ENCODE measurements around the gene CCDC78. TPM values are rescaled to one million over a fixed set of nuclear protein-coding genes. Genes with fewer than 3 reads are reported as not detected.
A peak's percentile ranks its signal among the peaks of the same experiment; 100 is the strongest.

CCDC78 gene
- total and polyA plus RNA-seq, 2 of the 13 experiments (the other 11 are each of a cell fraction or from before 2014, with no cell fraction given), result 0.53 to 1.5 TPM

- TF ChIP-seq HNRNPLL (IDR thresholded peaks at IDR 0.05; ENCODE audit: low read depth, low read length, poor library complexity, severe bottlenecking), result peak; percentile 61
- peak; percentile 74; the same call in 1 of the 2 replicates for TF ChIP-seq NRL (CRISPR knock-in tag; IDR thresholded peaks at IDR 0.05; ENCODE audit: borderline replicate concordance)
- no peak for TF ChIP-seq KLF11 (CRISPR knock-in tag; IDR thresholded peaks at IDR 0.05)
- TF ChIP-seq YY1 (IDR thresholded peaks at IDR 0.05; ENCODE audit: insufficient read depth, insufficient replicate concordance, low read depth, low read length), result peak; percentile 72
- TF ChIP-seq ZNF33B (CRISPR knock-in tag; IDR thresholded peaks at IDR 0.05), result peak; percentile 86
- TF ChIP-seq SRY (CRISPR knock-in tag; IDR thresholded peaks at IDR 0.05), result peak; percentile 85; the same call in 1 of the 2 replicates
- TF ChIP-seq ZNF878 (CRISPR knock-in tag; IDR thresholded peaks at IDR 0.05), result no peak
- TF ChIP-seq RNF2 (conservative IDR thresholded peaks at IDR 0.05; ENCODE audit: low read depth), result peak; percentile 80
- TF ChIP-seq MED1 (CRISPR knock-in tag; IDR thresholded peaks at IDR 0.05), result peak; percentile 70
- TF ChIP-seq SIX4 (CRISPR knock-in tag; IDR thresholded peaks at IDR 0.05), result no peak; the same call in 1 of the 2 replicates
- TF ChIP-seq JUND (CRISPR knock-in tag; IDR thresholded peaks at IDR 0.05), result peak; percentile 65; the same call in 1 of the 2 replicates
- TF ChIP-seq ZNF543 (CRISPR knock-in tag; IDR thresholded peaks at IDR 0.05), result peak; percentile 78; the same call in 1 of the 2 replicates
- peak; percentile 41; the same call in 1 of the 2 replicates for TF ChIP-seq RAD21 (CRISPR knock-in tag; IDR thresholded peaks at IDR 0.05)
- TF ChIP-seq TMF1 (CRISPR knock-in tag; IDR thresholded peaks at IDR 0.05; ENCODE audit: low read depth), result peak; percentile 57; the same call in 1 of the 2 replicates
- TF ChIP-seq ELF3 (CRISPR knock-in tag; IDR thresholded peaks at IDR 0.05), result peak; percentile 13; the same call in 1 of the 2 replicates
- TF ChIP-seq BRF2 (CRISPR knock-in tag; IDR thresholded peaks at IDR 0.05), result peak; percentile 88
- TF ChIP-seq ZNF782 (CRISPR knock-in tag; IDR thresholded peaks at IDR 0.05; ENCODE audit: borderline replicate concordance), result peak; percentile 31; the same call in 1 of the 2 replicates
- TF ChIP-seq ZBTB2 (CRISPR knock-in tag; IDR thresholded peaks at IDR 0.05; ENCODE audit: low read depth), result no peak; the same call in none of the 2 replicates
- TF ChIP-seq SATB2 (CRISPR knock-in tag; IDR thresholded peaks at IDR 0.05), result no peak
- TF ChIP-seq KLF12 (CRISPR knock-in tag; IDR thresholded peaks at IDR 0.05; ENCODE audit: borderline replicate concordance), result peak; percentile 65; the same call in 1 of the 2 replicates
- peak; percentile 77 for TF ChIP-seq NKX3-1 (CRISPR knock-in tag; IDR thresholded peaks at IDR 0.05)
- no peak for TF ChIP-seq FOXA1 (IDR thresholded peaks at IDR 0.05)
- peak; percentile 29; the same call in 1 of the 2 replicates for TF ChIP-seq FOXA1 (CRISPR knock-in tag; IDR thresholded peaks at IDR 0.05)
- 0 out of 2 replicates have a peak, but pooled peaks have one; percentile 54 for TF ChIP-seq RELA (CRISPR knock-in tag; IDR thresholded peaks at IDR 0.05)
- TF ChIP-seq GZF1 (CRISPR knock-in tag; IDR thresholded peaks at IDR 0.05), result peak; percentile 47; the same call in 1 of the 2 replicates
- peak; percentile 57; the same call in 1 of the 2 replicates for TF ChIP-seq POGK (CRISPR knock-in tag; conservative IDR thresholded peaks at IDR 0.05)
These were observed 5.1 kb downstream of the CCDC78 start, which contains the start of gene ANTKMT (continued) for GRCh38 chr16:720990-721764.
